IPS-18c (cell line): ENCODE results near the gene SUGCT.

Source experiments
- H3K4me3 ChIP-seq: 2 replicates; pipeline ENCODE4 v1.7.0; 2013; ENCODE audit warnings: low read depth, mild to moderate bottlenecking, low read length, moderate library complexity; ENCODE audit not compliant: insufficient read depth
- H3K9me3 ChIP-seq: one replicate; pipeline ENCODE4 v1.6.1; 2013; ENCODE audit warnings: mild to moderate bottlenecking, low read length, moderate library complexity; ENCODE audit not compliant: control insufficient read depth, insufficient read depth

The SUGCT gene

GRCh38 chr7:40329601-40330153 lies 194.9 kb downstream of the SUGCT start:
- no peak overlapping the region for H3K4me3 ChIP-seq
- no peaks in the 10 kb centered on the region for H3K9me3 ChIP-seq

GRCh38 chr7:40330408-40330807 lies 195.6 kb downstream of the SUGCT start:
- H3K4me3 ChIP-seq: no peak overlapping the region
- no peaks in the 10 kb centered on the region for H3K9me3 ChIP-seq

- no peak overlapping the region for H3K4me3 ChIP-seq
- H3K9me3 ChIP-seq: no peaks in the 10 kb centered on the region
Observed at GRCh38 chr7:40331915-40332314, 197.1 kb downstream of the SUGCT start.

- no peaks in the 10 kb centered on the region for H3K9me3 ChIP-seq
- H3K4me3 ChIP-seq: no peak overlapping the region
Observed at GRCh38 chr7:40332516-40332915, 197.7 kb downstream of the SUGCT start.

GRCh38 chr7:40341836-40342235 lies 207.0 kb downstream of the SUGCT start:
- Histone ChIP-seq H3K4me3 (no peak overlapping the region), H3K9me3 (peaks cover 4% of the 10 kb centered on the region)

- no peak overlapping the region for H3K4me3 ChIP-seq
- no peaks in the 10 kb centered on the region for H3K9me3 ChIP-seq
Observed at GRCh38 chr7:40346554-40346953, 211.7 kb downstream of the SUGCT start.

GRCh38 chr7:40348126-40348728 lies 213.4 kb downstream of the SUGCT start:
- Histone ChIP-seq H3K4me3 (no peak overlapping the region), H3K9me3 (no peaks in the 10 kb centered on the region)

GRCh38 chr7:40350100-40350499 lies 215.3 kb downstream of the SUGCT start:
- H3K4me3 ChIP-seq: no peak overlapping the region
- no peaks in the 10 kb centered on the region for H3K9me3 ChIP-seq

GRCh38 chr7:40354711-40355110 lies 219.9 kb downstream of the SUGCT start:
- H3K9me3 ChIP-seq: no peaks in the 10 kb centered on the region
- H3K4me3 ChIP-seq: no peak overlapping the region

- H3K4me3 ChIP-seq: no peak overlapping the region
- H3K9me3 ChIP-seq: no peaks in the 10 kb centered on the region
Observed at GRCh38 chr7:40356312-40356711, 221.5 kb downstream of the SUGCT start.

GRCh38 chr7:40356871-40357709 lies 222.3 kb downstream of the SUGCT start:
- H3K4me3 ChIP-seq: no peak overlapping the region
- H3K9me3 ChIP-seq: no peaks in the 10 kb centered on the region

- H3K9me3 ChIP-seq: no peaks in the 10 kb centered on the region
- H3K4me3 ChIP-seq: no peak overlapping the region
Observed at GRCh38 chr7:40369641-40370277, 235.0 kb downstream of the SUGCT start.

- H3K9me3 ChIP-seq: no peaks in the 10 kb centered on the region
- no peak overlapping the region for H3K4me3 ChIP-seq
Observed at GRCh38 chr7:40371806-40372440, 237.1 kb downstream of the SUGCT start.

- Histone ChIP-seq H3K9me3 (peaks cover 3% of the 10 kb centered on the region), H3K4me3 (no peak overlapping the region)
Observed at GRCh38 chr7:40374575-40374974, 239.8 kb downstream of the SUGCT start.

- Histone ChIP-seq H3K9me3 (peaks cover 3% of the 10 kb centered on the region), H3K4me3 (no peak overlapping the region)
Observed at GRCh38 chr7:40380111-40380510, 245.3 kb downstream of the SUGCT start.

GRCh38 chr7:40382145-40382544 lies 247.3 kb downstream of the SUGCT start:
- Histone ChIP-seq H3K4me3 (no peak overlapping the region), H3K9me3 (peaks cover 3% of the 10 kb centered on the region)

- H3K4me3 ChIP-seq: no peak overlapping the region
- H3K9me3 ChIP-seq: no peaks in the 10 kb centered on the region
Observed at GRCh38 chr7:40393660-40394059, 258.9 kb downstream of the SUGCT start.
